Fibroblast of skin of right quadriceps (primary cell): ENCODE data around the gene FKBP8.
"Not testable (repeated sequence)": the region's sequence is repeated elsewhere in the genome, so short reads cannot be mapped to it uniquely, and the experiment has no call there.

ENCODE experiments used
- DNase-seq: peaks from one replicate; pipeline ENCODE4 v3.0.0-alpha.2; 2013

FKBP8 gene

GRCh38 chr19:18542941-18543813 is at the start of gene FKBP8:
TSS of gene FKBP8 (minus strand) at chr19:18543573. CDS start at chr19:18541970, 1,603 bp downstream.
- DNase-seq, result peak; percentile 84

- DNase-seq, result not testable (repeated sequence)
Measured at GRCh38 chr19:18592732-18593131, 49.4 kb upstream of the FKBP8 start.

- peak; percentile 85 for DNase-seq
Measured at GRCh38 chr19:18591735-18592385, 48.5 kb upstream of the FKBP8 start.

- peak; percentile 85 for DNase-seq
Measured at GRCh38 chr19:18590273-18591272, 47.2 kb upstream of the FKBP8 start.

- peak; percentile 73 for DNase-seq
Measured at GRCh38 chr19:18589380-18590272, 46.3 kb upstream of the FKBP8 start.

GRCh38 chr19:18588611-18589379 is 45.4 kb upstream of the FKBP8 start, which contains the start of gene REX1BD:
TSS of gene REX1BD (plus strand) at chr19:18588798. CDS start at chr19:18588802, 4 bp downstream.
- DNase-seq, result peak; percentile 76

- DNase-seq, result no peak
Measured at GRCh38 chr19:18587962-18588610, 44.7 kb upstream of the FKBP8 start.

- DNase-seq, result no peak
Measured at GRCh38 chr19:18587561-18587960, 44.2 kb upstream of the FKBP8 start.

GRCh38 chr19:18586306-18586705 is 42.9 kb upstream of the FKBP8 start:
- no peak for DNase-seq

- no peak for DNase-seq
Measured at GRCh38 chr19:18580311-18580710, 36.9 kb upstream of the FKBP8 start.

- no peak for DNase-seq
Measured at GRCh38 chr19:18577365-18577914, 34.1 kb upstream of the FKBP8 start.

GRCh38 chr19:18576383-18576782 is 33.0 kb upstream of the FKBP8 start:
- DNase-seq, result no peak

- no peak for DNase-seq
Measured at GRCh38 chr19:18574691-18575291, 31.4 kb upstream of the FKBP8 start.

- DNase-seq, result peak; percentile 97
Measured at GRCh38 chr19:18571564-18572344, 28.4 kb upstream of the FKBP8 start, which contains the start of gene UBA52. TSS of gene UBA52 (plus strand) at chr19:18571857. CDS start at chr19:18573301, 1,444 bp downstream.

GRCh38 chr19:18568367-18568766 is 25.0 kb upstream of the FKBP8 start:
- no peak for DNase-seq

- DNase-seq, result no peak
Measured at GRCh38 chr19:18566953-18567352, 23.6 kb upstream of the FKBP8 start.

- peak; percentile 51 for DNase-seq
Measured at GRCh38 chr19:18562086-18562485, 18.7 kb upstream of the FKBP8 start.

- no peak for DNase-seq
Measured at GRCh38 chr19:18559685-18560084, 16.3 kb upstream of the FKBP8 start.

GRCh38 chr19:18558604-18559003 is 15.2 kb upstream of the FKBP8 start:
- no peak for DNase-seq
